ENCODE results near the gene TFCP2.

TFCP2 gene

GRCh38 chr12:51195841-51196240 lies 22.9 kb upstream of the TFCP2 start:
- no peak for DNase-seq

GRCh38 chr12:51192284-51192671 lies 19.3 kb upstream of the TFCP2 start:
- DNase-seq: no peak

- DNase-seq: no peak
Observed at GRCh38 chr12:51191516-51192283, 18.8 kb upstream of the TFCP2 start.

- no peak for DNase-seq
Observed at GRCh38 chr12:51190820-51191219, 17.9 kb upstream of the TFCP2 start.

- DNase-seq: no peak
Observed at GRCh38 chr12:51189790-51190355, 16.9 kb upstream of the TFCP2 start.

GRCh38 chr12:51188359-51189051 lies 15.6 kb upstream of the TFCP2 start:
- no peak for DNase-seq

- no peak for DNase-seq
Observed at GRCh38 chr12:51187370-51187987, 14.5 kb upstream of the TFCP2 start.

- DNase-seq: no peak
Observed at GRCh38 chr12:51186465-51187085, 13.6 kb upstream of the TFCP2 start.

- DNase-seq: no peak
Observed at GRCh38 chr12:51185171-51185717, 12.3 kb upstream of the TFCP2 start.

GRCh38 chr12:51183816-51184215 lies 10.9 kb upstream of the TFCP2 start:
- DNase-seq: peak; percentile 22

- DNase-seq: no peak
Observed at GRCh38 chr12:51183349-51183748, 10.4 kb upstream of the TFCP2 start.

GRCh38 chr12:51181558-51181957 lies 8.6 kb upstream of the TFCP2 start:
- no peak for DNase-seq

GRCh38 chr12:51177897-51178296 lies 5.0 kb upstream of the TFCP2 start:
- no peak for DNase-seq

- DNase-seq: no peak
Observed at GRCh38 chr12:51174501-51174900, 1.6 kb upstream of the TFCP2 start.

- DNase-seq: no peak
Observed at GRCh38 chr12:51171884-51172514, 936 bp downstream of the TFCP2 start.

- no peak for DNase-seq
Observed at GRCh38 chr12:51163795-51164194, 9.1 kb downstream of the TFCP2 start.

- no peak for DNase-seq
Observed at GRCh38 chr12:51162217-51162616, 10.7 kb downstream of the TFCP2 start.

- no peak for DNase-seq
Observed at GRCh38 chr12:51160814-51161459, 12.0 kb downstream of the TFCP2 start.

GRCh38 chr12:51156245-51156765 lies 16.6 kb downstream of the TFCP2 start:
- DNase-seq: no peak

GRCh38 chr12:51152953-51153352 lies 20.0 kb downstream of the TFCP2 start:
- DNase-seq: no peak

- DNase-seq: no peak
Observed at GRCh38 chr12:51150777-51151176, 22.2 kb downstream of the TFCP2 start.

- no peak for DNase-seq
Observed at GRCh38 chr12:51147309-51147708, 25.6 kb downstream of the TFCP2 start.

Measured in NCI-H1694 treated with DMSO at 0.1 percent for 48 hours (cell line).